ENCODE data around the gene ADGRG3. TPM values are rescaled to one million over a fixed set of nuclear protein-coding genes. Genes with fewer than 3 reads are reported as not detected.

ADGRG3 gene
- total RNA-seq = not detected in 2 replicates

GRCh38 chr16:57668263-57668571, at the start of gene ADGRG3:
Gene ADGRG3, plus strand, starts transcription at chr16:57668306. Its CDS starts 42 bp downstream, at chr16:57668348.

GRCh38 chr16:57628008-57628781, 39.9 kb upstream of the ADGRG3 start, which contains the start of gene ADGRG1:
Gene ADGRG1, plus strand, starts transcription at chr16:57628630. Its CDS starts 21,658 bp downstream, at chr16:57650288.

GRCh38 chr16:57694725-57695679, 26.9 kb downstream of the ADGRG3 start, which contains the start of gene DRC7:
Gene DRC7, plus strand, starts transcription at chr16:57694806. Its CDS starts 3,144 bp downstream, at chr16:57697950.

GRCh38 chr16:57735755-57736418, 67.8 kb downstream of the ADGRG3 start, which contains the start of gene KATNB1:
Gene KATNB1, plus strand, starts transcription at chr16:57735770. Its CDS starts 1,474 bp downstream, at chr16:57737244.

Other genes starting within 250 kb of the ADGRG3 start
- 27.7 and 35.0 TPM in 2 replicates for gene CIAPIN1, start 220.9 kb upstream of the ADGRG3 start, total RNA-seq
- 34.4 and 35.4 TPM in 2 replicates for gene COQ9, start 220.8 kb upstream of the ADGRG3 start, total RNA-seq
- gene POLR2C, start 205.6 kb upstream of the ADGRG3 start, total RNA-seq = 117 and 125 TPM in 2 replicates
- 22.2 and 29.5 TPM in 2 replicates for gene DOK4, start 181.8 kb upstream of the ADGRG3 start, total RNA-seq
- 23.0 and 23.2 TPM in 2 replicates for gene CCDC102A, start 131.7 kb upstream of the ADGRG3 start, total RNA-seq
- gene ADGRG5, start 125.7 kb upstream of the ADGRG3 start, total RNA-seq = 0.16 TPM in 1 of 2 replicates, not detected in the other
- gene ADGRG1, start 39.7 kb upstream of the ADGRG3 start, total RNA-seq = 1.8 and 5.3 TPM in 2 replicates
- under 0.01 TPM in 1 of 2 replicates, not detected in the other for gene DRC7, start 26.5 kb downstream of the ADGRG3 start, total RNA-seq
- 16.2 and 20.8 TPM in 2 replicates for gene KATNB1, start 67.5 kb downstream of the ADGRG3 start, total RNA-seq
- 52.3 and 55.0 TPM in 2 replicates for gene KIFC3, start 134.2 kb downstream of the ADGRG3 start, total RNA-seq

Measured in hair follicle dermal papilla cell (primary cell).